DMS79 treated with DMSO at 0.1 percent for 48 hours (cell line): Measurements from ENCODE around the gene RRBP1.

Experiments
- DNase-seq: peaks from one replicate; lab custom pipeline; 2025; lab: John Stamatoyannopoulos, UW

Gene RRBP1, protein sequence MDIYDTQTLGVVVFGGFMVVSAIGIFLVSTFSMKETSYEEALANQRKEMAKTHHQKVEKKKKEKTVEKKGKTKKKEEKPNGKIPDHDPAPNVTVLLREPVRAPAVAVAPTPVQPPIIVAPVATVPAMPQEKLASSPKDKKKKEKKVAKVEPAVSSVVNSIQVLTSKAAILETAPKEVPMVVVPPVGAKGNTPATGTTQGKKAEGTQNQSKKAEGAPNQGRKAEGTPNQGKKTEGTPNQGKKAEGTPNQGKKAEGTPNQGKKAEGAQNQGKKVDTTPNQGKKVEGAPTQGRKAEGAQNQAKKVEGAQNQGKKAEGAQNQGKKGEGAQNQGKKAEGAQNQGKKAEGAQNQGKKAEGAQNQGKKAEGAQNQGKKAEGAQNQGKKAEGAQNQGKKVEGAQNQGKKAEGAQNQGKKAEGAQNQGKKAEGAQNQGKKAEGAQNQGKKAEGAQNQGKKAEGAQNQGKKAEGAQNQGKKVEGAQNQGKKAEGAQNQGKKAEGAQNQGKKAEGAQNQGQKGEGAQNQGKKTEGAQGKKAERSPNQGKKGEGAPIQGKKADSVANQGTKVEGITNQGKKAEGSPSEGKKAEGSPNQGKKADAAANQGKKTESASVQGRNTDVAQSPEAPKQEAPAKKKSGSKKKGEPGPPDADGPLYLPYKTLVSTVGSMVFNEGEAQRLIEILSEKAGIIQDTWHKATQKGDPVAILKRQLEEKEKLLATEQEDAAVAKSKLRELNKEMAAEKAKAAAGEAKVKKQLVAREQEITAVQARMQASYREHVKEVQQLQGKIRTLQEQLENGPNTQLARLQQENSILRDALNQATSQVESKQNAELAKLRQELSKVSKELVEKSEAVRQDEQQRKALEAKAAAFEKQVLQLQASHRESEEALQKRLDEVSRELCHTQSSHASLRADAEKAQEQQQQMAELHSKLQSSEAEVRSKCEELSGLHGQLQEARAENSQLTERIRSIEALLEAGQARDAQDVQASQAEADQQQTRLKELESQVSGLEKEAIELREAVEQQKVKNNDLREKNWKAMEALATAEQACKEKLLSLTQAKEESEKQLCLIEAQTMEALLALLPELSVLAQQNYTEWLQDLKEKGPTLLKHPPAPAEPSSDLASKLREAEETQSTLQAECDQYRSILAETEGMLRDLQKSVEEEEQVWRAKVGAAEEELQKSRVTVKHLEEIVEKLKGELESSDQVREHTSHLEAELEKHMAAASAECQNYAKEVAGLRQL (N-terminal part only)

DNA sequence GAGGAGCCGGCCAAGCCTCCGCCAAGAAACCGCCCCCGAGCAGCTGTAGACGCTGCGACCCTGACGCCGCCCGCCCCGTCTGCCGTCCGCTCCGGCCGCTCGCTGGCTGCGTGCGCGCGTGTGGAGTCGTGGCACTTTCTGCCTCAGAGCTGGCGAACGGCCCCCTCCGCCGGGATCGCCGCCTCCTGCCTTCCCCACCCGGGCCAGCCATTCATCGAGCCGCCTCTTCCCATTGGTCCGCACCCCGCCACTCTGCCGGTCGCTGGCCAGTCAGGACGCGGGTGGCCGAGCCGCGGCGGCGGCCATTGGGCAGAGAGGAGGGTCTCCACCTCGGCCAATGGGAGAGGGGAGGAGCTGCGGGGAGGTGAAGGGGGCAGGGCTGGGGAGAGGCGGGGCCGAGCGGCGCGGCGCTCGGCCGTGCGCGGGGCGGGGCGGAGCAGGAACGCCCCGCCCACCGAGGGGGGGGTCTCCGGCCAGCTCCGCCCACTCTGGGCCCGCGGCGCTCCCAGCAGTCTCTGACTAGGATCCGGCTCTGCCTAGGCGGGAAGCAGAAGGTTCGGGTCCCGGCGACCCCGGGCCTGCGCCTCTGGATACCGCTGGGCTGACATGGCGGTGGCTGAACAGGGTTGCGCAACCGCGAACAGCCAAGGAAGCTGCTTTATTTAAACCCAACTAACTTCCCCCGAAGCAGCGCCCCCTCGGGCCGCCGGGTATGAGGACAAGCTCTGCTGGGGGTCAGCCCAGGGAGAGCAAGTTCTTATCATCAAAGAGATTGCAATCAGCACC is at the start of gene RRBP1:
Gene RRBP1 (minus strand): TSS at position 140 of the 786 bp plus-strand sequence. CDS start 21,735 bp downstream, outside the sequence.
- DNase-seq = peak; percentile 90

DNA sequence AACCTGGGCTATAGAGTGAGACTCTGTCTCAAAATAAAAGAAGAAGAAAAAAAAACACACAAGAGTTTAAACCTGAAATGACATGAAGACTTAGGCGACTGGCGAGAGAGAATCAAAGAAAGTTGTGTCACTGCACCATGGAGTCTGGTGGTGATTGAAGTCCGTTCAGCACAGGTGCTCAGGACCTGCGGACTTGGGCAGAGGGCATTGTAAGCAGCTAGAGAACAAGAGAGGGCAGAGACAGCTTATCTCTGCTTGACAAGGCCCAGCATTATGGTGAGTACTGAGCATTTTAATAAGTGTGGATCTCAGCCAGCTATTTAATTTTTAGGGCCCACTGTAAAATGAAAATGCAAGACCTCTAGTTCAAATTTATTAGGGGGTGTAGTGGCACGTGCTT is 49.2 kb upstream of the RRBP1 start:
- DNase-seq = no peak

DNA sequence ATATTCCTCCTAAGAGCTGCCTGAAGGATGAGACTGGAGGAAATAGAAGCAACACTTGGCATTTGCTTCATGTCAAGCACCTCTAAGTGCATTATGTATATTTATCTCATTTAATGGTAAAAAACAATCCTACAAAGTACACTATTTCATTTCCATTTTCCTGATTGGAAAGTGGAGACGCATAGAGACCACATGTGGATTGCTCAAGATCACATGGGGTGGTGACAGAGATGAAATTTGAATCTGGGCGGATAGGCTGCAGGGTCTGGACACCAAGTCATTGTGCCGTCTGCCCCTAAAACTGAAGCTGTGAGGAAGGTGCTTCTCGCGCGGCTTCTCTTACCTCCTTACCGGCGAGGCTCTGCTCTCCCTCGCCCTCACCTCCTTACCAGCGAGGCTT is 48.0 kb upstream of the RRBP1 start:
- DNase-seq = no peak

DNA sequence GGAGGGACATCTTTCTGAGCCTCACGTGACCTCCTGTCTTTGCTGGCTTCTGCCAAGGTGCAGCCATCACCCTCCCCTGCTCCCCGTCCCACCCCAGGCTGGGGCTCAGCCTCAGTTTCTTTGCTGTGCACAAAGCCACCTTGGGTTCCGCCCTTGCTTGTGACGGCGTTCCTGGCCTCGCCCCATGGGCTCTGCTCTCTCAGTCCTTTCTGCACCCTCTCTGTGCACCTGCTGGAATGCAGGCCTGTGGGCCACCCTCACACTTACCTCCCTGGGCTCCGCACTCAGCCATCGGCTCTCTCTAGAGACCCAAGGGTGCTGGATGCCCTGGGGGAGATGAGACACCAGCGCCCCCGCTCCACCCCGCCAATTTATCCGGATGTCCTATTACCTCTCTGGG is 46.0 kb upstream of the RRBP1 start:
- DNase-seq = no peak

DNA sequence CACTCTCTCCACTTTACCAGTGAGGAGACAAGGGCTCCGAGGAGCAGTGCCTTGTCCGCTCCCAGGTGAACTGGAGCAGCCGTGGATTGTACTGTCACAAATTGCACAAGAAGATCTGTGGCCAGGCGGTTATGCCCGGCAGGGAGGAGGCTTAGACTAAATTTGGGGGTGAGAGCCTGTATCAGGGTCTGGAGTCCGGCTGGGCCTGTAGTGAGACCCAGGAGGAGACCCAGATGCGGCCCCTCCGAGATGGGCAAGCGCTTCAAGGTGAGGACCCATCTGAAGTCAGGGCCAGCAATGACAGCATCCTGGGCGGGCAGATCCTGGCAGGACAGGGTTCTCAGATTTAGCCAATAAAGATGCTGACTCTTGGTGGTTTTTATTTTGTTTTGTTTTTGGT is 45.3 kb upstream of the RRBP1 start:
- no peak for DNase-seq

DNA sequence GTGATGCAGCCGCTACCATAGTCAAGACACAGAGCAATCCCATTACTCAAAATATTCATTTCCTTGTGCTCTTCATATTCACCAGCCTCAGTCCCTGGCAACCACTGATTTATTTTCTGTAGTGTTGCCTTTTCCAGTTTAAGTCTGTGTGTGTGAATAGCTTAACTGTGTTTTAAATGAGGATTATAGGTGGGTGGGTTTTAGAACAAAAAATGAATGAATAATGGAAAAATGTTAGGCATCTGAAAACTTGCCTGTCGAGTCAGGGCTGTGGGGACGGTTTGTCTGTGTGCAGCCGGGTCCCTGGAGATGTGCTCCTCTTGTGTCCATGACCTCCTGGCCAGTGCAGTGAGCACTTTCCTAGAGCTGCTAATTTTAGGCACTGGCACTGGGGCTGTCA is 44.9 kb upstream of the RRBP1 start:
- no peak for DNase-seq

DNA sequence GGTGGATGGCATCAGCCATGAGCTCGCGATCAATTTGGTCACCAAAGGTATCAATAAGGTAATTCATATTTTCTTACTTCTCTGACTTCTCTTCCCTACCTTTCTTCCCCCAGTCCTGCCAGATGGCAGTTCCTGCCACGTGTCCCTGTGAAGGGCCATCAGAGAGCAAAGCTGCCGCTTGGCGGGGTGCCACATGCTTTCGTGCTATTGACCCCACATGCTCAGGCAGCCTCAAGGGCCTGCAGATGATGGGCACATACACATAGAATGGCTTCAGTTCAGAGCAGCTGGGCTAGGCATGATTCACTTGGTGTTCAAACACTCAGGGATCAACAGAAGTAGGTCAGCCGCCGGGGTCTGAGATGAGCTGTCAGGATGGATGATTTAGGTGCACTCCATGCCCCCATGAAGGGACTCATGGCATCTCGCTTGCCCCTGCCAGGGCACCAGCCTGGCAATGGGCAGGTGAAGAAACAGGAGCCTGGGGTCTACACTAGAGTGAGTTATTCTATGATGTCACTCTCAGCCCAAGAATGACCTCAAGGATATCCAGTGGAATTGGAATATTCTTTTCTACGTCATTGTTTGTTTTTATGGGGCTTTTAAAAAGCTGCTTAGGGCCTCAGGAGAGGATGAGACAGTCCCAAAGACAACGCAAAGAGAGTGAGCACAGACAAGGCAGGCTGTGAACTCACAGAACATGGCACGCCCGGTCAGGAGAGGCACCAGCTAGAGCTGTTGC is 43.2 kb upstream of the RRBP1 start:
- peak; percentile 94 for DNase-seq

DNA sequence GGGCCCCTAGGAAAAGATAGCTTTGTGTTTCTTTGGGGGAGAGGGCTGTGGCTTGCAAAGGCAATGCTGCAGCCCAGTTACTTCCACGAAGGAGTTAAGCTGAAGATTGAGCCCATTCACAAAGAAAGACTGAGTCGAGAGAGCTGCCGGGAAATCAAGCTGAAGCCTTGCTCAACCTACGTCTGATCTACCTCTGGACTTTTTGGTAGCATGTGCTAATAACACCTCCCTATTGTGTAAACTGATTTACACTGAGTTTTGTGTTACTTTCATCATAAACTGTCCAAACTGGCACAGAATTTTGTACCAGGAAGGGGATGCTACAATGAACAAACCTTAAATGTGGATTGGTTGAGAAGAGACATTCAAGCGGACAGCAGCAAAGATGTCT is 41.3 kb upstream of the RRBP1 start:
- no peak for DNase-seq

DNA sequence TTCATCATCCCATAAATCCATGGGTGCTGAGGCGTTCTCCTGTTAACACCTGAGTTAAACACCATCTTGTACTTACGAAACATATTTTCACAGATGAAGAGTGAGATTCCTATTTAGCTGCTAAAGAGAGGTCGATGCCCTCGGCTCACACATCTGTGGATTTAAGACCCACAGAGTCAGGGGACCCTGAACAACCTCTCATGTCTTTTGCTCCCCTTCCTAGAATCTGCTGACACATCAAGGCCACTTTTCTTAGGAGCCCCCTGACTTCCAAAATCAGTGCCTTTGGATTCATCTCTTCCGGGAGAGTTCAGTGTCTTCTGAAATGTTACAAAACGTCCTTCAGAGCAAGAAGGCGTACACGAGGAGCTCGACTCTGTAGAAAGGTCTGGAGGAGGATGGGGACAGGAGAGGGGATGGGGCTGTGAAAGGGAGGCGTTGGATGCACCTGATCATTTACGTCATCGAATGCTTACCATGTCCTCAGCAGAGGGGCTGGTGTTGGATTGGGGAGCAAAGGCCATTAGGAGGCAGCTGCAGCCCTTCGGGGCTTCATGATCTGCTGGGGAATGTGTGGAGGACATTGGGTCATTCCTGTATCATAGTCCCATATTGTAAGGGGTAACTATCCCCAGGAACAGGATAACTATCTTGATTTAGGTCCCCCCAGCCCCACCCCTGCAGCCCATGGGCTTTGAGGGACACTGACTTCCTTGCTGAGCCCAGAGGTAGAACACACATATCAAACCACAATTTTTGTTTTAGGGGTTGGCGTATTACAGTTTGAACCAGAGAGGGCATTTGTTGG is 40.7 kb upstream of the RRBP1 start:
- DNase-seq = no peak

DNA sequence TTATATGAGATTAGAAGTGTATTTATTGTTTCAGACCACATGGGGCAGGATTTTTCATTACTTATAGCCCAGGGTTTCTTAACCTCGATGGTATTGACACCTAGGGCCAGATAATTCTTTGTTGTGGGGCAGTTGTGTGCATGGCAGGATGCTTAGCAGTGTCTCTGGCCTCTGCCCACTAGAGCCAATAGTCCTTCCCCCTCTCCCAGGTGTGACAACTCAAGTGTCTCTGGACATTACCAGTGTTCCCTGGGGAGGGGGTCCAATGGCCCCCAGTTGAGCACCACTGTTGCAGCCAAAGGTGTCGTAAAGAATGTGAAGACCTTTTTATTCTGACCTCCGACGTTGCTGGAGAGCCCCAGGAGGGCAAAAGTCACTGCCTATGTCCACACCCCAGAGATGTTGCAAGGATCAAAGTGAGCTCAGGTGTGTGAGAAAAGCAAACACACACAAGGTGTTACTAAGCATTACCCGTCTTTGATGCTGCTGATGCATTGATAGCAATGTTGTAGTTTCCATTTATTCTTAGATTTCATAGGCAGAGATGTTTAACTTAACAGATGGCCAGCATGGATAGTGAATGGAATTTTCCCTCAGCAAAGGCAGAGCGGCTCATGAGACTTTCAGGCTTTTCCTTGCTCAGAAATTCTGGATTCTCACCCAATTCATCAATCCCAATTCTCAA is 39.9 kb upstream of the RRBP1 start:
- DNase-seq = no peak

DNA sequence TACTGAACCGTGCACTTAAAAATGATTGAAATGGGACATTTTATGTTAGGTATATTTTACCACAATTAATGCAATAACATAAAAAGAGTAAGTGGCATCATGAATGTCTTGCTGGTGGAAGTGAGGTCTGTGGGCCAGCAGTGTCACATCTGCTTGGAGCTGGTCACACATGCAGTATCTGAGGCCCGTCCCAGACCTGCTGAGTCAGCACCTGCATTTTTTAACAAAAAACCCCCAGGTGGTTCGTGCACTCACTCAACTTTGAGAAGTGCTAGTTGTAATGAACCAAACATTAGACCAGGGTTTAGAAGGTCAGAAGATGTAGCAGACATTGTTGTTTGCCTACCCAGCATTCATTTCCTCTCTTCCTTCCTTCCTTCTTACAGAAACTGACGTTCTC is 38.7 kb upstream of the RRBP1 start:
- no peak for DNase-seq

DNA sequence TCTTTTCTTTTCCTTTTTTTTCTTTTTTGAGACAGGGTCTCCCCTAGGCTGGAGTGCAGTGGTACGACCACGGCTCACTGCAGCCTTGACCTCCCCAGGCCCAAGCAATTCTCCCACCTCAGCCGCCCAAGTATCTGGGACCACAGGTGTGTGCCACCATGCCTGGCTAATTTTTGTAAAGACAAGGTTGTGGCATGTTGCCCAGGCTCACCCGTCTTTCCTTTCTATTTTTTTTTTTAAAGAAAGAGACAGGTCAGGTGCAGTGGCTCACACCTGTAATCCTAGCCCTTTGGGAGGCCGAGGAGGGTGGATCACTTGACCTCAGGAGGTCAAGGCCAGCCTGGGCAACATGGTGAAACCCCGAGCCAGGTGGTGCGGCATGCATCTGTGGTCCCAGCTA is 34.3 kb upstream of the RRBP1 start:
- no peak for DNase-seq

DNA sequence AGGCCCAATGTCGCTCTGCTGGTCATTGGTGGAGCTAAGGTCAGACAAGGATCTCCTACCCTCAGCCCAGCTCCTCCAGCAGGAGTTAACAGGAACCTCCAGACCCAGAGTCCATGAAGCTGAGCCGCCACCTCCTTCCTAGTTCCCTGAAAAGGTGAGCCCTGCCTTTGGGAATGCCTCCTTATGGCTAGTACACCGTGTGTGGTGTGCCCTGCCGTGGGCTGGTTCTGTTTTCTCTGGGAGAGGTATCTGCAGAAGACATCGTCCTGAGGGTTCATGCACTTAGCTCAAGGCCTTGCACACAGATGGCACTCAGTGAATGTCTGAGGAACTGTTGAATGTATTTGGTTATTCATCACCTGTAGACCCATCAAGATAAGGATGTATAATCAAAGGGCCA is 33.0 kb upstream of the RRBP1 start:
- DNase-seq = no peak

DNA sequence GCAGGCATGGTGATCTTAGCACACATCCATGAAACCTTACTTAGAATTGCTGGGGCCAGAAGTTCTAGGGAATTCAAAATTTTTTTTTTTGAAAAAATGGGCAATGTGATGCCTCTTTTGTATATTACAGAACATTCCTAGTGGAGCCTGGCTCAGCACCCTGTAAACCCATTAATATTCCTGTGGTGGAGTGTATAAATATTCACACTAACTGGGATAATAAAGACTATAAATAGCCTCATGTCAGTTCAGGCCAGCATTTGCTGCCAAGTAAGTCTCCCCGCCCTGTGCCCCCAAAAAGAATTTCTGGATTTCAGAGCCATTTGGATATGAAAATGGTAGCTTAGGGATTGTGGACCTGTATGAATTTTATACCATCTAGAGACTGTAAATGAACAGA is 32.6 kb upstream of the RRBP1 start:
- no peak for DNase-seq

DNA sequence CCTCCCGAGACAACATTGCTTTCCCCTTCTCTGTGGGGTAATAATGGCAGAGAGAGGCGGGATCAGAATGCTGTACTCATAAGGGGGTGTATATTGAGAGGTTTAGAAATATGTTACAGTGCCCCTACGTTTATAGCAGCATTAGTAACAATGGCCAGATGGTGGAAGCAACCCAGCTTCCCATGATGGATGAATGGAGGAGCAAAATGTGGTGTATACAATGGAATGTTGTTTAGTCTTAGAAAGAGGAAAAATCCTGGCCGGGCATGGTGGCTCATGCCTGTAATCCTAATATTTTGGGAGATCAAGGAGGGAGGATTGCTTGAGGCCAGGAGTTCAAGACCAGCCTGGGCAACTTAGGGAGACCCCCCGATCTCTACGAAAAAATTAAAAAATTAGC is 30.7 kb upstream of the RRBP1 start:
- DNase-seq = no peak

DNA sequence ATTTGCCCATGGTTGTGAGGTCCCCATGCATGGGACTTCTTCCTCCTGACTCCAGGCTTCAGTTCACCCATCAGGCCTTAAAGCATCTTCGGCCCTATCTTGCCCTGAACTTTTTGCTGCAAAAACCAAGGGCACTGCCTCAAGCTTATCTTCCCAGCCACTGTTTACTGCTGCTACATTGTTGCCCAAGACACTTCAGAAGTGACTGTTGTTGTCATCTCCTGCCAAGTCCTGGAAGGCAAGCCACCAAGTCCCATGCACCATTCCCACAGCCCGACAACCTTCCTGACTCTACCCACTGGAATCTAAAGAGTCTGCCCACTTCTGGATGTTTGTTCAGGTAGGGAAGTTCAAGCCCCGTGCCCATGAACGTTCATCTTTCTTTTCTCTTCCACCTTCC is 30.2 kb upstream of the RRBP1 start:
- no peak for DNase-seq

DNA sequence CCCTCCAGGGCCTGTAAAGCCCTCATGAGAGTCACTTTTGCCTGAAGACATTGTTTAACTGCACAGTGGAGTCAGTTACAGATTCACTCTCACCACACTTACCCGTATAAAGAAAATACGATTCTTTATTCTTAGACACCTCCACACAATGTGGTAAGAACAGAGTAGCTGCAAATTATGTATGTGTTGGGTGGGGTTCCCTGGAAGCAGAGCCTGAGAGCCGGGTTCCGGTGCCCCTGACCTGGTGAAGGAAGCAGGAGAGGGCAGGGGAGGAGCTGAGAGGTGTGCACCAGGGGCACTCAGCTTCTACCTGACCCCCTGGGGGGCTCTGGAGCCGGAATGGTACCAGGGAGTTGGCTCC is 29.2 kb upstream of the RRBP1 start:
- no peak for DNase-seq

DNA sequence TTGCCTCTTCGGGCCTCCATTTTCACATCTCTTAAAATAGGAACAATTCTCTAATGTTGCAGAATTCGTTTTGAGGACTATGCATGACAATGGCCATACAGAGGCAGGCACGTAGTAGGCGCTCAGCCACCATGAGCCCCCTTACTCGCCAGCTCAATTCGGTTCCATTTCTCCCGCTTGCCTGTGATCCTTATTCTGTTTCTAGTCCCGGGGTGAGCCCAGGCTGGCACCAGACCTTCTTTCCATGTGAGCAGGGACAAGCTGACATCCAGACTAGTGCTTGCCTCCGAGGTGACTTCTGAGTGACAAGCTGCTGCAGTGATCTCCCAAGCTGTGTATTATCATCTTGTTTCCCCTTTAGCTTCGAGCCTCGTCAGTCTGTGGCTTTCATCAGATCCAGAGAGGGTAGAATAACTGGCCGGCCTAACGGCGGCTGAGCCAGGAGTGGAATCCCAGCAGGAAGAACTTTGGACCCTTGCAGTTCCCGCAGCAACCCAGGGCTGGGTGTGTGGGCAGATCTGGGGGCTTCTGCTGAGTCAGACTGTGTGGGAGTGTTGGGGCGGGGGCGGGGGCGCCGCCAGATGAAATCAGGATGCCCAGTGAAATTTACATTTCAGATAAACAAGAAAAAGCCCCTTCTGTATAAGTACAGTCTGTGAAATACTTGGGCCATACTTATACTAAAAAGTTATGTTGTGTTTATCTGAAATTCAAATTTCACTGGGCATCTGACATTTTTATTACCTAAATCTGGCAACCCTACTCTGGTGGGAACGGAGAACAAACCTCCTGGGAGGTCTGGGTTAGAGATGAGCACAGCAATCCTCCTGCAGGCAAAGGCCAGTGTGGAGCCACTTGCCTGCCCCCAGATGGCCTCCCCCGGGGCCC is 28.6 kb upstream of the RRBP1 start:
- no peak for DNase-seq
